Amniotic epithelial cell (primary cell): Measurements from ENCODE around the gene ACKR3.

Experiments used
- DNase-seq: peaks from one replicate; pipeline ENCODE4 v3.0.0-alpha.2; 2010; ENCODE audit warnings: low read depth

Gene ACKR3

GRCh38 chr2:236584521-236585384 is 15.1 kb downstream of the ACKR3 start:
- DNase-seq, result no peak

- DNase-seq, result no peak
Observed at GRCh38 chr2:236585966-236586365, 16.3 kb downstream of the ACKR3 start.

GRCh38 chr2:236587861-236588815 is 18.5 kb downstream of the ACKR3 start:
- DNase-seq, result no peak

- no peak for DNase-seq
Observed at GRCh38 chr2:236588932-236589592, 19.4 kb downstream of the ACKR3 start.

GRCh38 chr2:236590846-236591245 is 21.2 kb downstream of the ACKR3 start:
- DNase-seq, result no peak

- DNase-seq, result no peak
Observed at GRCh38 chr2:236592821-236593220, 23.2 kb downstream of the ACKR3 start.

- DNase-seq, result no peak
Observed at GRCh38 chr2:236593531-236593930, 23.9 kb downstream of the ACKR3 start.

GRCh38 chr2:236593956-236594355 is 24.3 kb downstream of the ACKR3 start:
- no peak for DNase-seq

- DNase-seq, result no peak
Observed at GRCh38 chr2:236597629-236598028, 28.0 kb downstream of the ACKR3 start.

- no peak for DNase-seq
Observed at GRCh38 chr2:236599059-236599458, 29.4 kb downstream of the ACKR3 start.

- no peak for DNase-seq
Observed at GRCh38 chr2:236600158-236600557, 30.5 kb downstream of the ACKR3 start.

- no peak for DNase-seq
Observed at GRCh38 chr2:236600892-236601291, 31.3 kb downstream of the ACKR3 start.

GRCh38 chr2:236601316-236602202 is 31.9 kb downstream of the ACKR3 start:
- DNase-seq, result peak; percentile 90

- DNase-seq, result no peak
Observed at GRCh38 chr2:236602678-236603077, 33.1 kb downstream of the ACKR3 start.

- no peak for DNase-seq
Observed at GRCh38 chr2:236603361-236604015, 33.9 kb downstream of the ACKR3 start.

GRCh38 chr2:236604575-236605344 is 35.1 kb downstream of the ACKR3 start:
- DNase-seq, result no peak

- no peak for DNase-seq
Observed at GRCh38 chr2:236605345-236605734, 35.7 kb downstream of the ACKR3 start.

GRCh38 chr2:236606023-236606422 is 36.4 kb downstream of the ACKR3 start:
- DNase-seq, result no peak

GRCh38 chr2:236607471-236608187 is 38.0 kb downstream of the ACKR3 start:
- peak; percentile 85 for DNase-seq
